Aorta (tissue), 5 donors: ENCODE measurements around the gene GRK4. TPM values are rescaled to one million over a fixed set of nuclear protein-coding genes. Genes with fewer than 3 reads are reported as not detected.
"Not testable (repeated sequence)": the region's sequence is repeated elsewhere in the genome, so short reads cannot be mapped to it uniquely, and the experiment has no call there.

Experiments used
- ATAC-seq: fragments of 200-7000 bp; cut with Tn5 transposase; one replicate; pipeline ENCODE4 v1.9.1; 2022; ENCODE audit warnings: moderate library complexity; ENCODE audit not compliant: low FRiP score
- DNase-seq, 2 donors: peaks; one replicate each; pipeline ENCODE4 v3.0.0-alpha.2; 2020
- H3K27ac ChIP-seq, 2 donors: one replicate each; pipeline ENCODE4 v1.5.1; 2013; ENCODE audit warnings: low read length in 2 of 2, mild to moderate bottlenecking in 2 of 2, moderate library complexity in 2 of 2, control low read depth in 1 of 2, inconsistent platforms in 1 of 2, low read depth in 1 of 2
- H3K27me3 ChIP-seq, 2 donors: one replicate each; pipeline ENCODE4 v1.6.1; 2013; ENCODE audit warnings: control low read depth in 1 of 2, low read length in 1 of 2, mild to moderate bottlenecking in 1 of 2, moderate library complexity in 1 of 2; ENCODE audit not compliant: insufficient read depth in 2 of 2, control insufficient read depth in 1 of 2
- H3K36me3 ChIP-seq, 2 donors: one replicate each; pipeline ENCODE4 v1.6.1; 2013; ENCODE audit warnings: control low read depth in 1 of 2, low read length in 1 of 2, mild to moderate bottlenecking in 1 of 2; ENCODE audit not compliant: insufficient read depth in 2 of 2, control insufficient read depth in 1 of 2
- H3K4me1 ChIP-seq, 2 donors: one replicate each; pipeline ENCODE4 v1.6.1; 2013; ENCODE audit warnings: low read length in 2 of 2, control low read depth in 1 of 2, mild to moderate bottlenecking in 1 of 2, moderate library complexity in 1 of 2; ENCODE audit not compliant: insufficient read depth in 2 of 2, control insufficient read depth in 1 of 2
- H3K4me3 ChIP-seq, 2 donors: one replicate each; pipeline ENCODE4 v1.5.1; 2013; ENCODE audit warnings: low read length in 2 of 2, control low read depth in 1 of 2, mild to moderate bottlenecking in 1 of 2
- H3K9me3 ChIP-seq: one replicate; pipeline ENCODE4 v1.6.1; 2013; ENCODE audit warnings: mild to moderate bottlenecking, low read length; ENCODE audit not compliant: control insufficient read depth
- WGBS, 2 donors: extraction: QIAGEN DNeasy Blood & Tissue Kit; methylation state at CpG; one replicate each; pipeline ENCODE4 v1.1.7; 2013; 5-methylcytosine and 5-hydroxymethylcytosine counted together
- intact Hi-C, 2 donors: fragments of 100-400 bp; cut with DNase I; formaldehyde crosslinking; loops; one replicate each; pipeline versions ENCODE4 v1.14.2 to v1.15.0; 2022
- polyA plus RNA-seq, 2 donors: library from polyadenylated mRNA; stranded (reverse); fragments of 200-250 nt; gene quantifications; one replicate each; pipeline ENCODE4 v1.2.3, GENCODE V29; 2013
- total RNA-seq, 2 donors: library from RNA; stranded (reverse); fragmentation: NEBNext Ultra II Directional; extraction: Animal tissue kit (Norgen Biotek cat#: 25700); gene quantifications; one replicate each; pipeline ENCODE4 v1.2.1, GENCODE V29; 2021
- donor health status: healthy with polysubstance abuse.
- donor health status: Bipolar disorder and iron deficiency.
- donor health status: DM: no; HTN: no; CAD: no.
- donor health status: DM: no; HTN: no; CAD: no.
- donor health status: DM: yes; HTN: yes; CAD: no.

GRK4 gene
- total and polyA plus RNA-seq, 4 donors = 3.6 to 10.8 (median 7.2) TPM

DNA sequence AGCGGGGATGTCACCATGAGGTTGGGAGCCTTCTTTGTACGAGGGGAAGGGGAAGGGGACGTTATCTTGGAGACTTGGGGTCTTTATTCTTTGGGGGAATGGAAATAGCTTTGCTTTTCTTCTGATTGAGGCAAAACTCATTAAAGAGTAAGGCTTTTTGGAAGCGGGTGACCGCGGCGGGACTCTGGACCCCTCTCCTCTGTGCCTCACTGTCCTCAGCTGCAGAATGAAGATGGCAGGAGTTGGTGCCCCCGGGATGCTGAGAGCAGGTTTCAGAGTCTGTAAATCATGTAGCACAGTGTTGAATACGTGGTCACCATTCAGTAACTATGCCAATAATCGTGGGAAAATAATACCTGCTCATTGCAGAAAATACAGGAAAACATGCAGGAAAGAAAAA, 78.9 kb downstream of the GRK4 start:
- H3K36me3 ChIP-seq = no peaks in the 10 kb centered on the region
- ATAC-seq (no peak), DNase-seq (no peak)
- no peak overlapping the region for H3K27ac ChIP-seq
- intact Hi-C loops = no loop called here
- no peaks in the 10 kb centered on the region for H3K9me3 ChIP-seq
- no peaks in the 10 kb centered on the region for H3K4me1 ChIP-seq
- H3K27me3 ChIP-seq = no peaks in the 10 kb centered on the region
- peak overlapping the region; percentile 1 to 35 for H3K4me3 ChIP-seq
- 47 to 53% methylated on average over 10 of the region's 10 CpGs for WGBS, 2 donors

DNA sequence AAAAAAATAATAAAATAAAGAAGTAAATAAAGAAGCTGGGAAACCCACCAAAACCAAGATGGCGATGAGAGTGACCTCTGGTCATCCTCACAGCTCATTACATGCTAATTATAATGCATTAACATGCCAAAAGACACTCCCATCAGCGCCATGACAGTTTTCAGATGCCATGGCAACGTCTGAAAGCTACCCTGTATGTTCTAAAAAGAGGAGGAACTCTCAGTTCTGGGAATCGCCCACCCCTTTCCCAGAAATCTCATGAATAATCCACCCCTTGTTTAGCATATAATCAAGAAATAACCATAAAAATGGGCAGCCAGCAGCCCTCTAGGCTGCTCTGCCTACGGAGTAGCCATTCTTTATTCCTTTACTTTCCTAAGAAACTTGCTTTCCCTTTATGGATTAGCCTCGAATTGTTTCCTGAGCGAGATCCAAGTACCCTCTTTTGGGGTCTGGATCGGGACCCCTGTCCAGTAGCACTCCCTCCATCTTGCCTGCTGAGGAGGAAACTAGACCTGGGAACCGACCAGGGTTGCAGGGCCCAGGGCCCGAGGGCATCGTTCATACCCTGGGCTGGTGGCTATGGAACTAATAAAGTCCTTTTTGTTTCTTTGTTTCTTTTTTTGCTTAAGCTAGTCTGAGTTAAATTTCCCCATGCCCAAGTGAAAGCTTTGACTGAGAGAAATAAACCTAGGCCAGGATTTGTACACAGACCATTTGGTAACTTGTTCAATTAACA, 80.1 kb downstream of the GRK4 start:
- 92 to 93% methylated on average over 11 of the region's 11 CpGs for WGBS, 2 donors
- ATAC-seq (no peak), DNase-seq (no peak)
- Histone ChIP-seq H3K27ac (no peak overlapping the region), H3K9me3 (no peaks in the 10 kb centered on the region), H3K4me3 (no peak overlapping the region), H3K4me1 (no peaks in the 10 kb centered on the region), H3K36me3 (no peaks in the 10 kb centered on the region), H3K27me3 (no peaks in the 10 kb centered on the region)
- intact Hi-C loops = no loop called here

DNA sequence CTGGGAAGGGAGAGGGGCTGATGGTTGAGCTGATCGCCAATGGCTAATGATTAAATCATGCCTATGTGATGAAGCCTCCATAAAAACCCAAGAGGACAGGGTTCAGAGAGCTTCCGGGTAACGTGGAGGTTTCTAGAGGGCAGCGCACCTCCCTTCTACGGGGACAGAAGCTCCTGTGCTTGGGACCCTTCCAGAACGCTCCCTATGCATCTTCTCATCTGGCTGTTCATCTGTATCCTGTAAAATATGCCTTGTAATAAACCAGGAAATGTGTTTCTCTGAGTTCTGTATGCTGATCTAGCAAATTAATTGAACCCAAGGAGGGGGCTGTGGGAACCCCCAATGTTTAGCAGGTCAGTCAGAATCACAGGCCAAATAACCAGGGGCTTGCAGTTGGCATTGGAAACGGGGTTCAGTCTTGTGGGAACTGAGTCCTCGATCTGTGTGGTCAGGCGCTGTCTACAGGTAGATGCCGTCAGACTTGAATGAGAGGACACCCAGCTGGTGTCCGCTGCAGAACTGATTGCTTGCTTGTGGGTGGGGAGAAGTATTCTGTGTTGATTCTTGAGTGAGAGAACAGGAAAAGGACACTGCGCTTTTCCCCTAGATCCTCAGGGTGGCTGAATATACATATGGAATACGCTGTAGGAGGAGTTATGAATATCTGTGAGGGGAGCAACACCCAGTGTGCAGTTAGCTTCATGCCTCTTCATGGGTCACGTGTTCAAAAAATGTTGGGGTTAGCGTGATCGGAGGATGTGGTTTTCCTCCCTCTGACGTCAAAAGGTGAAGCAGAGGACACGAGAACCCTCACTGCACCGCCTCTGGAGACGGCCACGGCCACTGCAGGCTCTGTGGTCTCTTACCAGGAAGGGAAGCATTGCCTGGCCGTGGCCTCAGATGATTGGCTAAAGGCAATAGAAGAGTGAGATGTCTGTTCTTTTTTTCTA, 81.8 kb downstream of the GRK4 start:
- Histone ChIP-seq H3K4me3 (no peak overlapping the region), H3K36me3 (no peaks in the 10 kb centered on the region), H3K27me3 (no peaks in the 10 kb centered on the region), H3K9me3 (no peaks in the 10 kb centered on the region), H3K4me1 (no peaks in the 10 kb centered on the region), H3K27ac (no peak overlapping the region)
- DNase-seq (peak in 1 of 2 donors; percentile 89), ATAC-seq (no peak)
- WGBS, 2 donors = 84 to 87% methylated on average over 22 of the region's 22 CpGs
- intact Hi-C loops = no loop called here

DNA sequence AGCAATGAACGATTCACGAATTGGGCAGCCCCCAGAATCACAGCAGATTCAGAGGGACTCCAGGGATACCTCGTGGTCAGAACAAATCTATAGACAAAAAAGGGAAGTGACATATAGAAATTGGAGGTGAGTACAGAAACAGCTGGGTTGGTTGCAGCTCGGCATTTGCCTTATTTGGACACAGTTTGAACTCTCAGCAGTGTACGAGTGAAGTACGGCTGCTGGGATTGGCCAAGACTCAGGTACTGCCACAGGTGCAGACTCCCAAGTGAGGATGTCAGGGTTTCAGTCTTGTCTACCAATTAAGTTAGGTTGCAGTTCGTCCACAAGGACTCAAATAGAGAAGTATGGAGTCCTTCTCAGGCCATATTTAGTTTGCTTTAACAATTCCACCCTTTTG, 82.8 kb downstream of the GRK4 start:
- intact Hi-C loops = no loop called here
- 79 to 85% methylated on average over 7 of the region's 7 CpGs for WGBS, 2 donors
- DNase-seq = no peak
- no peaks in the 10 kb centered on the region for H3K4me1 ChIP-seq
- H3K36me3 ChIP-seq = no peaks in the 10 kb centered on the region
- no peaks in the 10 kb centered on the region for H3K27me3 ChIP-seq
- ATAC-seq = no peak
- H3K27ac ChIP-seq = no peak overlapping the region
- H3K9me3 ChIP-seq = no peaks in the 10 kb centered on the region
- H3K4me3 ChIP-seq = no peak overlapping the region

DNA sequence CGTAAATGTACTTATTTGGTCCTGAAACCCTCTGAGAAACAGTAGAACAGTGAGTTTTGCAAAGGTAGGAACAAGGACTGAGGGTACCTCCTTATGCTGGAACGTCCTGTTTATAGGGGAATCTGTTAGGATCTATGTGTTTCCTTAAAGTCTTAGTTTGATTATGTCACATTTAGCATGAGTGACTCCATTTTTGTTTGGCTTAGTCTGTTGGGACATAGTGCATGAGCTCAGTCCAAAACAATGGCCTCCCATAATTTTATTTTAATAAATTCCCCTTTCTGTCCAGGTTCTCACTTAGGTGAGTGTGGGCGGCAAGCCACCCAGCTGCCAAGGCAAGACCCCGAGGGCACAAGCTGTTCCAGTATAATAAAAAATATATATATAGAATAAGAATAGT, 83.3 kb downstream of the GRK4 start:
- Histone ChIP-seq H3K36me3 (no peaks in the 10 kb centered on the region), H3K27ac (no peak overlapping the region), H3K4me1 (no peaks in the 10 kb centered on the region), H3K27me3 (no peaks in the 10 kb centered on the region), H3K4me3 (no peak overlapping the region), H3K9me3 (no peaks in the 10 kb centered on the region)
- ATAC-seq (no peak), DNase-seq (no peak)
- WGBS, 2 donors = 81 to 85% methylated on average over 4 of the region's 4 CpGs
- intact Hi-C loops = no loop called here

DNA sequence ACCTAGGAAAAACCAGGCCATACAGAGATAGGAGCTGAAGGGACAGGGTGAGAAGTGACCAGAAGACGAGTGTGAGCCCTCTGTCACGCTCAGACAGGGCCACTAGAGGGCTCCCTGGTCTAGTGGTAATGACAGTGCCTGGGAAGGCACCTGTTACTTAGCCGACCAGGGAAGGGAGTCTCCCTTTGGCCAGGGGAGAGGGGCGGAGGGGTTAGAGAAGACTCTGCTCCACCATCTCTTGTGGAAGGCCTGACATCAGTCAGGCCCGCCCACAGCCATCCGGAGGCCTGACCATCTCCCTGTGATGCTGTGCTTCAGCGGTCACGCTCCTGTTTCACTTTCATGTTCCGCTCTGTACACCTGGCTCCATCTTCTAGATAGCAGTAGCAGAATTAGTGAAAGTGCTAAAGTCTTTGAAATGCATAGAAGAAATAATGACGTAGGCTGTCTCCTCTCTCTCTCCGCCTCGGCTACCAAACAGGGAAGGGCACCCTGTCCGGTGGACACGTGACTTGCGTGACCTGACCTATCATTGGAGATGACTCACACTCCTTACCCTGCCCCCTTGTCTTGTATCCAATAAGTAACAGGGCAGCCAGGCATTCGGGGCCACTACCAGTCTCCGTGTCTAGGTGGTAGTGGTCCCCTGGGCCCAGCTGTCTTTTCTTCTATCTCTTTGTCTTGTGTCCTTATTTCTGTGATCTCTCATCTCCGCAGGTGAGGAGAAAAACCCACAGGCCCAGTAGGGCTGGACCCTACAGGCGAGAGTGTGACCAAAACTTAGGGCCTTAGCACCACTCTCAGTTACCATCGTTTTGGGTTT, 84.3 kb downstream of the GRK4 start:
- Histone ChIP-seq H3K4me3 (no peak overlapping the region), H3K27me3 (no peaks in the 10 kb centered on the region), H3K36me3 (no peaks in the 10 kb centered on the region), H3K9me3 (no peaks in the 10 kb centered on the region), H3K27ac (no peak overlapping the region), H3K4me1 (no peaks in the 10 kb centered on the region)
- 59 to 62% methylated on average over 20 of the region's 20 CpGs for WGBS, 2 donors
- peak; percentile 76 to 82 for DNase-seq
- peak; percentile 59 for ATAC-seq
- intact Hi-C loops = no loop called here

DNA sequence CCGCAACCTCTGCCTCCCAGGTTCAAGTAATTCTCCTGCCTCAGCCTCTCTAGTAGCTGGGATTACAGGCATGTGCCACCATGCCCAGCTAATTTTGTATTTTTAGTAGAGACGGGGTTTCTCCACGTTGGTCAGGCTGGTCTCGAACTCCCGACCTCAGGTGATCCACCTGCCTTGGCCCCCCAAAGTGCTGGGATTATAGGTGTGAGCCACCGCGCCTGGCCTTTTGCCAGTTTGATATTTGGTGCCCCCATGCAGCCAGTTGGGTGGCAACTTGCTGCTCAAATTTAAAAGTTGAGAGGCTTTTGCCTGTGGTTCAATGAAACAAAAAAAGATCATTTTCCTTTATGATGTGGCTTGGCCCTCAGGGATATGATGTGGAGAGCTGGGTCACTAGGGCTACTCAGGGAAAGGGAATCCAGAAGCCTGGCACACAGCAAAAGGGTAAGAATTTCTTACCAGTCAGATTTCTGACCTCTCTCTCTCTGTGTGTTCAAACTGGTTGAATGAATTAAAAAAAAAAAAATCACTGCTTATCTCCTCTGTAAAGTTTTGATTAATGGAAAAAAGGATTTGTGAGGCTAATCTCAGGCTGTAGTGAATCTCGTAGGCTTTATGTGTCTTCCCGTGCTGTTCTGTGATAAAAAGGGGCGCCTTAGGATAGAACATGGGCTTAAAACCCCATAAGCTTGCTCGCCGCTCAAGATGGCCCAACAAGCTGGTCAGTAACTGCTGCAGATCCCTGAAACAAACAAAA, 87.9 kb downstream of the GRK4 start:
- H3K27me3 ChIP-seq, DNase-seq, intact Hi-C loops, H3K27ac ChIP-seq, H3K4me1 ChIP-seq, H3K9me3 ChIP-seq, ATAC-seq, H3K4me3 ChIP-seq, H3K36me3 ChIP-seq: not testable (repeated sequence)
- 92 to 93% methylated on average over 9 to 11 of the region's 12 CpGs for WGBS, 2 donors

DNA sequence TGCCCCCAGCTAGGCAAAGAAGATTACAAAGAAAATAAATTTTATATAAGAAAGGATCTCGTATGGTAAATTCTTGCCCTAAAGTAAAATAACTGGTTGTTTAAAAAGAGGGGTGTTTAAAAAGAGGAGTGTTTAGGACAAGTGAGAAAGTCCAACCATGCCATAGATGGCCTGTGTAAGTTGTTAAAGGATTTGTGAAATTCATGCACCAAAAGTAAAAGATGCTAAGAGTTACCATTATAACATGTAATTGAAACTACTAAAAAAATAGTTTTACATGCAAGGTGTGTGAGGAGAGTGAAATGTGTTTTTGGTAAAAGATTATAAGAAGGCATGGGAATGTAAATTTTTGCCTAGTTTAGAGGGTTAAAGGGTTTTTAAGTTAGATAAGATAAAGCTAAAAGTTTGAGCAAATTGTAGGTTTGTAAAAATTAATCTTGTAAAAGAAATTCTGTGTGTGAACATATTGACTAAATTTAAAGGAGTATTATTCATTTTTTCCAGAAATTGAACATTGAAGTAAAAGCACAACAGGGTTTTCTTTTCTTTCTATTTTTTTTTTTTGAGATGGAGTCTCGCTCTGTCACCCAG, 90.9 kb downstream of the GRK4 start:
- ATAC-seq = no peak

More for the DNA sequence above, 90.9 kb downstream of the GRK4 start:
- Histone ChIP-seq H3K36me3 (peaks cover 0 to 4% of the 10 kb centered on the region in 2 donors), H3K27ac (no peak overlapping the region), H3K4me3 (no peak overlapping the region), H3K9me3 (no peaks in the 10 kb centered on the region), H3K4me1 (no peaks in the 10 kb centered on the region), H3K27me3 (no peaks in the 10 kb centered on the region)
- DNase-seq = no peak
- WGBS, 2 donors = 97 to 100% methylated on average over 2 of the region's 2 CpGs
- intact Hi-C loops = no loop called here
